GM23248 (cell line): Measurements from ENCODE around the gene KLF7.

Source experiments
- EZH2 ChIP-seq: fragments of 200-600 bp; sonication (generic); IDR thresholded peaks from 2 replicates; pipeline ENCODE4 v1.6.1; 2018; ENCODE audit warnings: antibody characterized with exemption, mild to moderate bottlenecking; ENCODE audit not compliant: insufficient read depth, poor library complexity, severe bottlenecking
- EZH2phosphoT487 ChIP-seq: fragments of 200-600 bp; sonication (generic); IDR thresholded peaks from 2 replicates; pipeline ENCODE4 v1.6.1; 2018; ENCODE audit warnings: antibody characterized with exemption, moderate library complexity, mild to moderate bottlenecking, low read depth; ENCODE audit not compliant: insufficient read depth

DNA sequence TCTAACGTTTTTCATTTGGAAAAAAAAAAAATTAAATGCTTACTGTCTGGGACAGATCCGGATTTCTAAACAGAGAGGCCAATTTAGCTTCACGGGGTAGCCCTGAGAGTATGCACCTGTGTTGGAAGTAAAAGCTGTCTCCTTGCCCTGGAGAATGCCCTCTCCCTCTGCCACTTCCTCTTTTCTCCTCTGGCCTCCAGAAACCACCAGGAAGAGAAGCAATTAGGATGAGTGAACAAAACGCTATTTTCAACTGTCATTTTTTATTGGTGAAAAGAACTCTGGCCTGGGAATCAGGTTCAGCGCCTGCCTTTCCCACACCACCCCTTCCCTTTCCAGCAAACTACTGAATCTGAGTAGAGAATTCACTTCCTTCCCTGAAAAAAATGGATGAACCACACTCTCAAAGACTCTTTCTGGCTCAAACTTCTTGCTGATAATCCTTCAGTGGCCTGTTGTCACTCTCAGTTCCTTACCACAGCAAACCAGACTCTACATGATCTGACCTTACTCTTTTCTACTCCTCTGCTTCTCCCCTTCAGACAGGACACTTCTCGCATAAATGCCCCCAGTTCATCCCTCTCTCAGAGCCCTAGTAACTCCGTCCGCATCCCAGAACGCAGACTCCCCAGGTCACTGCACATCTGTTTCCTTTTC, 29.8 kb downstream of the KLF7 start:
- TF ChIP-seq EZH2: no peak
- TF ChIP-seq EZH2phosphoT487: no peak
